K562 (cell line): Measurements from ENCODE around the gene TBX10. TPM values are rescaled to one million over a fixed set of nuclear protein-coding genes. Genes with fewer than 3 reads are reported as not detected.

Source experiments
- ATAC-seq: fragments of 200-7000 bp; cut with Tn5 transposase; 3 replicates; pipeline ENCODE4 v1.9.1; 2020; ENCODE audit warnings: moderate library complexity
- BruUV-seq: library from RNA; stranded (reverse); fragments of 400-500 nt; replicated peaks from 2 replicates; lab custom pipeline; 2021; lab: Mats Ljungman, UMichigan
- CTCF ChIA-PET: fragments of 300-600 bp; formaldehyde crosslinking; extraction: SDS; loops from one replicate; lab custom pipeline; 2021; ENCODE audit warnings: low intra/inter-chr PET ratio; lab: Yijun Ruan, JAX
- POLR2A ChIA-PET: fragments of 300-600, 350-650 bp; sonication (Branson Sonifier 250); formaldehyde crosslinking; extraction: SDS; loops from one replicate; lab custom pipeline; 2021; ENCODE audit warnings: antibody characterized with exemption, inconsistent platforms; lab: Yijun Ruan, JAX
- DNase-seq, 4 experiments: peaks; one replicate each; pipeline versions ENCODE4 v3.0.0 to v3.0.0-alpha.2; 2011 to 2018; ENCODE audit warnings: low spot score in 3 of 4, mixed read lengths in 3 of 4; ENCODE audit errors: extremely low read depth in 1 of 4
- FAIRE-seq: peaks from 2 replicates; lab custom pipeline; 2011; peaks lifted over from hg19 to GRCh38; lab: Jason Lieb, UNC
- H2AFZ ChIP-seq: 2 replicates; pipeline ENCODE4 v1.6.0; 2011; ENCODE audit warnings: low read depth, low read length, control low read depth, inconsistent platforms
- H3K27ac ChIP-seq: fragments of 200-600 bp; 3 replicates; pipeline ENCODE4 v1.8.0; 2011; ENCODE audit warnings: low read depth, mild to moderate bottlenecking, control low read depth, inconsistent platforms, low read length, moderate library complexity, mixed read lengths; ENCODE audit errors: extremely low read depth
- H3K27me3 ChIP-seq, 2 experiments: fragments of 300-600 bp in 1 of 2; 2 replicates in 1 of 2; 3 replicates in 1 of 2; pipeline versions ENCODE4 v1.6.0 to v1.8.0; 2011; ENCODE audit warnings: inconsistent platforms in 2 of 2, low read length in 2 of 2, mild to moderate bottlenecking in 1 of 2, mixed read lengths in 1 of 2, moderate library complexity in 1 of 2; ENCODE audit not compliant: control insufficient read depth in 2 of 2, insufficient read depth in 2 of 2
- H3K36me3 ChIP-seq: fragments of 300-600 bp; 3 replicates; pipeline ENCODE4 v1.8.0; 2011; ENCODE audit warnings: mild to moderate bottlenecking, low read length, inconsistent platforms; ENCODE audit not compliant: control insufficient read depth, insufficient read depth
- H3K4me1 ChIP-seq, 2 experiments: fragments of 200-600 bp in 1 of 2; replicated peaks in 1 of 2; 2 replicates in 1 of 2; 3 replicates in 1 of 2; pipeline versions ENCODE4 v1.5.1 to v1.8.0; 2011; ENCODE audit warnings: inconsistent platforms in 2 of 2, low read length in 2 of 2, mild to moderate bottlenecking in 1 of 2, mixed read lengths in 1 of 2, moderate library complexity in 1 of 2; ENCODE audit not compliant: control insufficient read depth in 2 of 2, insufficient read depth in 2 of 2
- H3K4me2 ChIP-seq: 2 replicates; pipeline ENCODE4 v1.6.1; 2011; ENCODE audit warnings: low read length, control low read depth, inconsistent platforms, mixed read lengths; ENCODE audit not compliant: insufficient read depth
- H3K4me3 ChIP-seq: fragments of 200-600 bp; sonication (generic), shearing (Covaris generic); 2 replicates; pipeline ENCODE4 v1.5.1; 2016; ENCODE audit warnings: control low read depth, inconsistent platforms
- H3K79me2 ChIP-seq: fragments of 200-600 bp; 3 replicates; pipeline ENCODE4 v1.8.0; 2011; ENCODE audit warnings: low read length, inconsistent platforms; ENCODE audit not compliant: control insufficient read depth, insufficient read depth
- H3K9ac ChIP-seq, 2 experiments: 2 replicates each; pipeline versions ENCODE4 v1.6.0 to v1.6.1; 2011; ENCODE audit warnings: low read depth in 2 of 2, low read length in 2 of 2, control low read depth in 1 of 2, inconsistent platforms in 1 of 2, mild to moderate bottlenecking in 1 of 2, mixed read lengths in 1 of 2; ENCODE audit not compliant: insufficient read depth in 1 of 2
- H3K9me1 ChIP-seq: one replicate; pipeline ENCODE4 v1.6.0; 2011; ENCODE audit warnings: inconsistent platforms, mild to moderate bottlenecking, low read length, moderate library complexity; ENCODE audit not compliant: control insufficient read depth, insufficient read depth
- H3K9me3 ChIP-seq: replicated peaks from 2 replicates; pipeline ENCODE4 v1.5.1; 2011; ENCODE audit warnings: low read depth, low read length, inconsistent platforms; ENCODE audit not compliant: control insufficient read depth, insufficient read depth
- H4K20me1 ChIP-seq: replicated peaks from 2 replicates; pipeline ENCODE4 v1.6.1; 2011; ENCODE audit warnings: low read length, inconsistent platforms, mixed read lengths; ENCODE audit not compliant: control insufficient read depth, insufficient read depth
- CBX8 ChIP-seq: fragments of 200-600 bp; sonication (generic); IDR thresholded peaks from 2 replicates; pipeline ENCODE4 v1.6.1; 2012; ENCODE audit warnings: borderline replicate concordance, mixed run types, low read depth, mild to moderate bottlenecking, moderate library complexity, mixed read lengths, low read length, control low read depth, inconsistent platforms; ENCODE audit not compliant: poor library complexity, severe bottlenecking; ENCODE audit errors: extremely low read depth
- POLR2G ChIP-seq: fragments of 200-400 bp; formaldehyde crosslinking; IDR thresholded peaks from 2 replicates; pipeline ENCODE4 v1.6.1; 2017; ENCODE audit warnings: low read depth, mild to moderate bottlenecking, antibody characterized with exemption, low read length, moderate library complexity
- PRDM10 ChIP-seq: fragments of 450-650 bp; IDR thresholded peaks from 2 replicates; pipeline ENCODE4 v1.6.1; 2018; ENCODE audit not compliant: partially characterized antibody
- RBFOX2 ChIP-seq: fragments of 200-400 bp; formaldehyde crosslinking; IDR thresholded peaks from 2 replicates; pipeline ENCODE4 v1.6.1; 2017; ENCODE audit warnings: low read depth, mild to moderate bottlenecking, low read length, moderate library complexity
- TCF3 ChIP-seq: sonication (generic); formaldehyde crosslinking; IDR thresholded peaks from 2 replicates; pipeline ENCODE4 v1.4.0; 2020; ENCODE audit warnings: mild to moderate bottlenecking, missing genetic modification reagents
- U2AF1 ChIP-seq: fragments of 200-400 bp; formaldehyde crosslinking; optimal IDR thresholded peaks from 2 replicates; pipeline ENCODE3; 2017; ENCODE audit warnings: mild to moderate bottlenecking, low read depth, low read length, moderate library complexity
- WGBS: fragments of 100-300 bp; shearing (Covaris generic); methylation state at CpG from one replicate; pipeline ENCODE4 v1.1.6; 2016; ENCODE audit warnings: low coverage, mixed read lengths; ENCODE audit not compliant: insufficient coverage; ENCODE audit errors: missing lambda C conversion rate; 5-methylcytosine and 5-hydroxymethylcytosine counted together
- in situ Hi-C: fragments of 300-500 bp; cut with MboI; formaldehyde crosslinking; loops from 4 replicates; pipeline ENCODE4 v1.15.0; 2018; ENCODE audit warnings: inconsistent platforms, mixed read lengths
- intact Hi-C: fragments of 100-400 bp; cut with micrococcal nuclease; formaldehyde crosslinking; loops from 2 replicates; pipeline ENCODE4 v1.14.2; 2022
- polyA plus RNA-seq, 8 experiments: library from polyadenylated mRNA; depleted of rRNA in 4 of 8; stranded (reverse) in 5 of 8; unstranded in 3 of 8; fragments of >200 nt; fragmentation: Nextera tagmentation in 2 of 8; fragmentation: Illumina TruSeq in 1 of 8; extraction: Ambion mirVana in 2 of 8; extraction: Trizol in 1 of 8; gene quantifications; 2 replicates each; pipeline versions ENCODE4 v1.2.1 to v1.2.3, GENCODE V29; 2011 to 2014; ENCODE audit warnings: inconsistent platforms in 1 of 8, missing spikeins in 1 of 8
- total RNA-seq, 7 experiments: library from RNA; depleted of rRNA in 6 of 7; stranded (reverse); fragments of >200 nt in 6 of 7; fragmentation: Illumina TruSeq in 2 of 7; extraction: Trizol in 2 of 7; gene quantifications; 2 replicates each; pipeline versions ENCODE4 v1.2.1 to v1.2.3, GENCODE V29; 2011 to 2021; ENCODE audit warnings: low replicate concordance in 1 of 7
- TF ChIP-seq, protein P1 (sequence below): sonication (generic); formaldehyde crosslinking; IDR thresholded peaks from 2 replicates; pipeline ENCODE4 v1.8.0; 2022; ENCODE audit warnings: missing genetic modification reagents, mild to moderate bottlenecking, moderate library complexity, borderline replicate concordance

TBX10 gene
- total and polyA plus RNA-seq, 9 of the 15 experiments (the other 6 are each of a cell fraction or from before 2014, with no cell fraction given) = not detected

DNA sequence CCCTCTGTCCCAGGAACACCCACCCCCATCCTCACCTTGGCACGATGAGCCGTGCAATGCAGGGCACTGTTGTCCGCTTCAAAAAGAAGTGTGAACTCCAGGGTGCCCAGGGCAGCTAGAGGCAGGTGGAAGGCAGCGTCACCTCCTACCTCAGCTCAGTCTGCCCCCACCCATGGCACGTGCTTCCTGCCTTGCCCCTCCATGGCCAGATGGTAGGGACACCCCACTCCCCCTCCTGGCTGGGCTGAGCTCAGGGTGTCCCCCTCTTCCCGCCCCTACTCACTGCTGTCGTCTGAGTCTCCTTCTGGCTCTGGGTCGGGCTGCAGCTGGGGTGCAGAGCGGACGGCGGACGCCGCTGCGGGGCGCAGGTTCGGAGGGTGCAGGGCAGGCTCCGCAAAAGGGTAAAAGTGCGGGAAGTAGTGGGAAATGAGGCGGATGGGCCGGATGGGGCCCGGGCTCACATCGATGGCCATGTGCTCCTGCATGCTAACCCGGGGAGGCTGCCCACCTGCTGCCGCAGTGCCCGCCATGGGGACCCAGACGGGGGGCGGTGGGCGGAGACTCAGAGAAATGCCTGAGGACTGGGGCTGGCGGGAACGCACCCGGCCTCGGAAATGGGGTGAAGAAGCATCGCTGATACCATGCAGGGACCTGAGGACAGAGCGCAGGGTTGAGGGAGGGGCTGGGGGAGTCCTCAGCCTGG lies 23.7 kb downstream of the TBX10 start:
- H4K20me1 ChIP-seq = no peaks in the 10 kb centered on the region
- no peaks in the 10 kb centered on the region for H3K27me3 ChIP-seq
- intact Hi-C loops = no loop called here
- TF ChIP-seq RBFOX2 = peak; percentile 11; the same call in 1 of the 2 replicates
- no peak for TF ChIP-seq CBX8
- no peak for TF ChIP-seq TCF3
- TF ChIP-seq U2AF1 = no peak
- TF ChIP-seq, protein P1, sequence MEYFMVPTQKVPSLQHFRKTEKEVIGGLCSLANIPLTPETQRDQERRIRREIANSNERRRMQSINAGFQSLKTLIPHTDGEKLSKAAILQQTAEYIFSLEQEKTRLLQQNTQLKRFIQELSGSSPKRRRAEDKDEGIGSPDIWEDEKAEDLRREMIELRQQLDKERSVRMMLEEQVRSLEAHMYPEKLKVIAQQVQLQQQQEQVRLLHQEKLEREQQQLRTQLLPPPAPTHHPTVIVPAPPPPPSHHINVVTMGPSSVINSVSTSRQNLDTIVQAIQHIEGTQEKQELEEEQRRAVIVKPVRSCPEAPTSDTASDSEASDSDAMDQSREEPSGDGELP (CRISPR knock-in tag) = 0 out of 2 replicates have a peak, but pooled peaks have one; percentile 3
- TF ChIP-seq POLR2G = peak; percentile 51
- TF ChIP-seq PRDM10 = no peak
- H3K9me3 ChIP-seq = 0 out of 2 replicates have a peak, but pooled peaks cover 2% of the 10 kb centered on the region
- DNase-seq = no peak
- ChIA-PET POLR2A (interaction anchor here (0.6 kb wide), 1 partner anchor 17 kb away, joined by 3 read pairs; no protein-coding TSS in a partner anchor), CTCF (no interaction called here)
- H3K36me3 ChIP-seq = peaks cover 28% of the 10 kb centered on the region; the same call in 2 of the 3 replicates
- H3K4me2 ChIP-seq = no peak overlapping the region
- no peaks in the 10 kb centered on the region for H3K9me1 ChIP-seq
- no peak overlapping the region for H2AFZ ChIP-seq
- peaks cover 9 to 62% of the 10 kb centered on the region in 2 experiments; a peak in 4 of 5 replicates for H3K4me1 ChIP-seq
- no peak for FAIRE-seq
- H3K27ac ChIP-seq = no peak overlapping the region
- H3K9ac ChIP-seq = peak overlapping the region in 1 of 2 experiments; percentile 28; a peak in 1 of 4 replicates
- in situ Hi-C loops = no loop called here
- ATAC-seq = no peak
- H3K4me3 ChIP-seq = no peak overlapping the region
- peaks cover 8% of the 10 kb centered on the region; the same call in 2 of the 3 replicates for H3K79me2 ChIP-seq
- BruUV-seq = no TSS peak
- 72% methylated on average over 29 of the region's 34 CpGs for WGBS
